A549 (cell line): Measurements from ENCODE around the gene ELOVL5. TPM values are rescaled to one million over a fixed set of nuclear protein-coding genes. Genes with fewer than 3 reads are reported as not detected.

ENCODE experiments used
- ATAC-seq, 2 experiments: fragments of 200-7000 bp in 1 of 2; fragments of >200 bp in 1 of 2; cut with Nextera tagmentation in 1 of 2; cut with Tn5 transposase in 1 of 2; 3 replicates each; pipeline versions ENCODE4 v1.8.0 to v1.9.1; 2018 to 2020; ENCODE audit warnings: mild to moderate bottlenecking in 1 of 2, moderate library complexity in 1 of 2
- CTCF ChIA-PET: fragments of 300-600 bp; sonication (Branson Sonifier 250); formaldehyde crosslinking; extraction: SDS; loops from one replicate; lab custom pipeline; 2021; ENCODE audit warnings: antibody characterized with exemption, inconsistent platforms; lab: Yijun Ruan, JAX
- POLR2A ChIA-PET: fragments of 350-600 bp; formaldehyde crosslinking; extraction: SDS; loops from one replicate; lab custom pipeline; 2021; ENCODE audit warnings: antibody characterized with exemption, inconsistent platforms; lab: Yijun Ruan, JAX
- DNase-seq, 2 experiments: peaks; one replicate each; pipeline versions ENCODE4 v3.0.0 to v3.0.0-alpha.2; 2011 to 2016; ENCODE audit warnings: low read depth in 1 of 2, low spot score in 1 of 2
- FAIRE-seq: peaks from 2 replicates; lab custom pipeline; 2011; peaks lifted over from hg19 to GRCh38; lab: Jason Lieb, UNC
- H3K27ac ChIP-seq, 2 experiments: fragments of >200 bp; sonication (Bioruptor Twin); formaldehyde crosslinking; 3 replicates each; pipeline ENCODE4 v1.5.1; 2016 to 2017
- H3K4me1 ChIP-seq: fragments of >200 bp; sonication (Bioruptor Twin); formaldehyde crosslinking; 3 replicates; pipeline ENCODE4 v1.6.1; 2016
- H3K4me2 ChIP-seq: fragments of >200 bp; sonication (Bioruptor Twin); formaldehyde crosslinking; 3 replicates; pipeline ENCODE4 v1.6.1; 2016
- H3K4me3 ChIP-seq: fragments of >200 bp; sonication (Bioruptor Twin); formaldehyde crosslinking; 3 replicates; pipeline ENCODE4 v1.5.1; 2016
- H3K9me3 ChIP-seq: fragments of >200 bp; sonication (Bioruptor Twin); formaldehyde crosslinking; 3 replicates; pipeline ENCODE4 v1.6.1; 2016
- EHF ChIP-seq: fragments of 250-450 bp; sonication (Bioruptor Pico); IDR thresholded peaks from 2 replicates; pipeline ENCODE4 v1.5.0; 2020; ENCODE audit warnings: mild to moderate bottlenecking
- EHMT2 ChIP-seq: fragments of 200-600 bp; sonication (generic); IDR thresholded peaks from 2 replicates; pipeline ENCODE4 v1.6.1; 2016; ENCODE audit warnings: antibody characterized with exemption, low read depth, mild to moderate bottlenecking, moderate library complexity
- FOSL2 ChIP-seq, 2 experiments: fragments of 450-650 bp in 1 of 2; fragments of >200 bp in 1 of 2; sonication (Bioruptor Twin) in 1 of 2; formaldehyde crosslinking; IDR thresholded peaks; 2 replicates each; pipeline versions ENCODE4 v1.5.0 to v1.6.1; 2016 to 2020; ENCODE audit warnings: mild to moderate bottlenecking in 1 of 2, moderate library complexity in 1 of 2
- FOXS1 ChIP-seq: fragments of 250-450 bp; sonication (Bioruptor Pico); IDR thresholded peaks from 2 replicates; pipeline ENCODE4 v1.5.0; 2020; ENCODE audit warnings: mild to moderate bottlenecking, moderate library complexity
- HDAC2 ChIP-seq: fragments of 200-600 bp; sonication (generic); IDR thresholded peaks from 2 replicates; pipeline ENCODE4 v1.6.1; 2016
- HOXB5 ChIP-seq: fragments of 250-450 bp; sonication (Bioruptor Pico); IDR thresholded peaks from 2 replicates; pipeline ENCODE4 v1.5.0; 2020; ENCODE audit warnings: mild to moderate bottlenecking, moderate library complexity
- KDM1A ChIP-seq: fragments of 200-600 bp; sonication (generic); IDR thresholded peaks from 2 replicates; pipeline ENCODE4 v1.6.1; 2016; ENCODE audit warnings: low read depth, mild to moderate bottlenecking
- MYC ChIP-seq: IDR thresholded peaks from 2 replicates; pipeline ENCODE4 v1.6.1; 2012; ENCODE audit warnings: mild to moderate bottlenecking, inconsistent platforms, low read length, improper control_type of control experiment, borderline replicate concordance
- NFE2L2 ChIP-seq: fragments of 150-350 bp; conservative IDR thresholded peaks from 2 replicates; pipeline ENCODE4 v1.6.1; 2014; ENCODE audit warnings: low read length
- NPAS2 ChIP-seq: fragments of 250-450 bp; sonication (Bioruptor Pico); IDR thresholded peaks from 2 replicates; pipeline ENCODE4 v1.8.0; 2022; ENCODE audit warnings: mild to moderate bottlenecking, moderate library complexity, borderline replicate concordance
- PHF8 ChIP-seq: fragments of 200-600 bp; sonication (generic); IDR thresholded peaks from 2 replicates; pipeline ENCODE4 v1.6.1; 2016; ENCODE audit warnings: low read depth, mild to moderate bottlenecking, antibody characterized with exemption, moderate library complexity, borderline replicate concordance
- POLR2A ChIP-seq: IDR thresholded peaks from 2 replicates; pipeline ENCODE4 v1.6.1; 2012; ENCODE audit warnings: mild to moderate bottlenecking, low read length
- RAD21 ChIP-seq, 2 experiments: fragments of >200 bp in 1 of 2; sonication (Bioruptor Twin) in 1 of 2; formaldehyde crosslinking in 1 of 2; IDR thresholded peaks in 1 of 2; conservative IDR thresholded peaks in 1 of 2; 2 replicates in 1 of 2; 3 replicates in 1 of 2; pipeline ENCODE4 v1.6.1; 2012 to 2018; ENCODE audit warnings: inconsistent platforms in 1 of 2
- RARB ChIP-seq: fragments of 250-450 bp; sonication (Bioruptor Pico); IDR thresholded peaks from 2 replicates; pipeline ENCODE4 v1.8.0; 2021; ENCODE audit warnings: mild to moderate bottlenecking, moderate library complexity
- RCOR1 ChIP-seq: fragments of 150-350 bp; IDR thresholded peaks from 2 replicates; pipeline ENCODE4 v1.6.1; 2014; ENCODE audit warnings: antibody characterized with exemption, low read length, low read depth
- RNF2 ChIP-seq: fragments of 200-600 bp; sonication (generic); IDR thresholded peaks from 2 replicates; pipeline ENCODE4 v1.6.1; 2016; ENCODE audit warnings: low read depth, mild to moderate bottlenecking, antibody characterized with exemption, moderate library complexity, borderline replicate concordance
- SREBF2 ChIP-seq: fragments of 450-650 bp; IDR thresholded peaks from 2 replicates; pipeline ENCODE4 v1.6.1; 2014; ENCODE audit warnings: mild to moderate bottlenecking, moderate library complexity
- TFCP2L1 ChIP-seq: fragments of 250-450 bp; sonication (Bioruptor Pico); IDR thresholded peaks from 2 replicates; pipeline ENCODE4 v1.5.0; 2021; ENCODE audit warnings: mild to moderate bottlenecking
- TP53 ChIP-seq: fragments of 250-450 bp; sonication (Bioruptor Pico); IDR thresholded peaks from 2 replicates; pipeline ENCODE4 v1.5.0; 2021; ENCODE audit warnings: mild to moderate bottlenecking, moderate library complexity
- ZC3H11A ChIP-seq: fragments of 450-650 bp; IDR thresholded peaks from 2 replicates; pipeline ENCODE4 v1.6.1; 2014; ENCODE audit warnings: antibody characterized with exemption, mild to moderate bottlenecking
- ZFP36 ChIP-seq: fragments of 450-650 bp; IDR thresholded peaks from 2 replicates; pipeline ENCODE4 v1.6.1; 2014; ENCODE audit warnings: borderline replicate concordance; ENCODE audit not compliant: partially characterized antibody
- ZNF302 ChIP-seq: fragments of 250-450 bp; sonication (Bioruptor Pico); IDR thresholded peaks from 2 replicates; pipeline ENCODE4 v1.9.0; 2021; ENCODE audit warnings: inconsistent platforms, mild to moderate bottlenecking, moderate library complexity
- ZSCAN20 ChIP-seq: fragments of 250-450 bp; sonication (Bioruptor Pico); IDR thresholded peaks from 2 replicates; pipeline ENCODE4 v1.8.0; 2022; ENCODE audit warnings: mild to moderate bottlenecking, moderate library complexity
- WGBS: methylation state at CpG from one replicate; pipeline ENCODE4 v1.1.6; 2017; ENCODE audit errors: missing lambda C conversion rate; 5-methylcytosine and 5-hydroxymethylcytosine counted together
- polyA plus RNA-seq, 4 experiments: library from polyadenylated mRNA; depleted of rRNA in 3 of 4; stranded (reverse); fragments of >200 nt; fragmentation: RNase III in 1 of 4; extraction: RNeasy Plus Mini Kit Qiagen cat#74134 plus additional on column Dnase treatment in 1 of 4; gene quantifications; 2 replicates in 3 of 4; 3 replicates in 1 of 4; pipeline ENCODE4 v1.2.3, GENCODE V29; 2011 to 2017
- TF ChIP-seq, protein P1 (sequence below): fragments of >200 bp; sonication (Bioruptor Twin); formaldehyde crosslinking; IDR thresholded peaks from 3 replicates; pipeline ENCODE4 v1.5.1; 2016
- TF ChIP-seq, protein P2 (sequence below): fragments of 250-450 bp; sonication (Bioruptor Pico); IDR thresholded peaks from 2 replicates; pipeline ENCODE4 v1.5.0; 2021; ENCODE audit warnings: mild to moderate bottlenecking, moderate library complexity, borderline replicate concordance
- TF ChIP-seq, protein P3 (sequence below): IDR thresholded peaks from 2 replicates; pipeline ENCODE4 v1.6.1; 2012
- TF ChIP-seq, protein P4 (sequence below): fragments of 250-450 bp; sonication (Bioruptor Pico); IDR thresholded peaks from 2 replicates; pipeline ENCODE4 v1.5.0; 2020; ENCODE audit warnings: low read depth, mild to moderate bottlenecking, moderate library complexity

The ELOVL5 gene
- polyA plus RNA-seq, 2 of the 4 experiments (the other 2 are of a cell fraction): 90.9 to 95.4 TPM

DNA sequence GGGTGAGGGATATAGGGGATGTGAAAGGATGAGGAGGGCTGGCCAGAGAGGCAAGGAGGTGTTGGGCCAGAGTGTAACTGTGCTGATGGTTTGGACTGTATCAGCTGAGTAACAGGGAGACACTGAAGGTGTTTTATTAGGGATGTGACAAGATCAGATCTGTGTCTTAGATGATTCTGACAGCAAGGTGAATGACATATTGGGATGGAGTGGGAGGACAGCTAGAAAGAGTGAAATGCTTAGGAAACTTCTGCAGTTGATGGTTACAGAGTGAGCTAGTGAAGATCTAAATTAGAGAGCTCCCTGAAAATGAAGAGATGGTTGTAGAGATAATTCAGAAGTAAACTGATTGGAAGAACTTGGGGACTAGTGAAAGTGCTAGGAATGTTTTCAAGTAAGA lies 47.2 kb upstream of the ELOVL5 start:
- no peak overlapping the region for H3K4me2 ChIP-seq
- peaks cover 13% of the 10 kb centered on the region; the same call in 2 of the 3 replicates for H3K4me1 ChIP-seq
- no peak overlapping the region for H3K4me3 ChIP-seq
- no peak for DNase-seq
- H3K9me3 ChIP-seq: no peaks in the 10 kb centered on the region
- no peak for FAIRE-seq
- ChIA-PET CTCF (no interaction called here), POLR2A (no interaction called here)
- no peak overlapping the region for H3K27ac ChIP-seq
- TF ChIP-seq NFE2L2 (no peak), RNF2 (no peak), ZFP36 (no peak), NPAS2 (CRISPR knock-in tag) (no peak), RARB (CRISPR knock-in tag) (no peak), TP53 (CRISPR knock-in tag) (no peak), FOXS1 (CRISPR knock-in tag) (no peak), FOSL2 (IDR thresholded peaks at IDR 0.05) (no peak), FOSL2 (CRISPR knock-in tag; IDR thresholded peaks at IDR 0.05) (no peak), MYC (no peak), POLR2A (no peak), EHMT2 (no peak), ZNF302 (CRISPR knock-in tag) (no peak), ZSCAN20 (CRISPR knock-in tag) (no peak), EHF (CRISPR knock-in tag) (no peak), RCOR1 (no peak), RAD21 (conservative IDR thresholded peaks at IDR 0.05 in 1 of 2, IDR thresholded peaks at IDR 0.05 in 1 of 2) (no peak)
- TF ChIP-seq, protein P1, sequence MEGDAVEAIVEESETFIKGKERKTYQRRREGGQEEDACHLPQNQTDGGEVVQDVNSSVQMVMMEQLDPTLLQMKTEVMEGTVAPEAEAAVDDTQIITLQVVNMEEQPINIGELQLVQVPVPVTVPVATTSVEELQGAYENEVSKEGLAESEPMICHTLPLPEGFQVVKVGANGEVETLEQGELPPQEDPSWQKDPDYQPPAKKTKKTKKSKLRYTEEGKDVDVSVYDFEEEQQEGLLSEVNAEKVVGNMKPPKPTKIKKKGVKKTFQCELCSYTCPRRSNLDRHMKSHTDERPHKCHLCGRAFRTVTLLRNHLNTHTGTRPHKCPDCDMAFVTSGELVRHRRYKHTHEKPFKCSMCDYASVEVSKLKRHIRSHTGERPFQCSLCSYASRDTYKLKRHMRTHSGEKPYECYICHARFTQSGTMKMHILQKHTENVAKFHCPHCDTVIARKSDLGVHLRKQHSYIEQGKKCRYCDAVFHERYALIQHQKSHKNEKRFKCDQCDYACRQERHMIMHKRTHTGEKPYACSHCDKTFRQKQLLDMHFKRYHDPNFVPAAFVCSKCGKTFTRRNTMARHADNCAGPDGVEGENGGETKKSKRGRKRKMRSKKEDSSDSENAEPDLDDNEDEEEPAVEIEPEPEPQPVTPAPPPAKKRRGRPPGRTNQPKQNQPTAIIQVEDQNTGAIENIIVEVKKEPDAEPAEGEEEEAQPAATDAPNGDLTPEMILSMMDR: no peak
- TF ChIP-seq, protein P2, sequence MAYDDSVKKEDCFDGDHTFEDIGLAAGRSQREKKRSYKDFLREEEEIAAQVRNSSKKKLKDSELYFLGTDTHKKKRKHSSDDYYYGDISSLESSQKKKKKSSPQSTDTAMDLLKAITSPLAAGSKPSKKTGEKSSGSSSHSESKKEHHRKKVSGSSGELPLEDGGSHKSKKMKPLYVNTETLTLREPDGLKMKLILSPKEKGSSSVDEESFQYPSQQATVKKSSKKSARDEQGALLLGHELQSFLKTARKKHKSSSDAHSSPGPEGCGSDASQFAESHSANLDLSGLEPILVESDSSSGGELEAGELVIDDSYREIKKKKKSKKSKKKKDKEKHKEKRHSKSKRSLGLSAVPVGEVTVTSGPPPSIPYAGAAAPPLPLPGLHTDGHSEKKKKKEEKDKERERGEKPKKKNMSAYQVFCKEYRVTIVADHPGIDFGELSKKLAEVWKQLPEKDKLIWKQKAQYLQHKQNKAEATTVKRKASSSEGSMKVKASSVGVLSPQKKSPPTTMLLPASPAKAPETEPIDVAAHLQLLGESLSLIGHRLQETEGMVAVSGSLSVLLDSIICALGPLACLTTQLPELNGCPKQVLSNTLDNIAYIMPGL (CRISPR knock-in tag): no peak
- TF ChIP-seq, protein P3, sequence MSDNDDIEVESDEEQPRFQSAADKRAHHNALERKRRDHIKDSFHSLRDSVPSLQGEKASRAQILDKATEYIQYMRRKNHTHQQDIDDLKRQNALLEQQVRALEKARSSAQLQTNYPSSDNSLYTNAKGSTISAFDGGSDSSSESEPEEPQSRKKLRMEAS: no peak
- TF ChIP-seq, all 56 proteins: peak for 0
- no peak for ATAC-seq

DNA sequence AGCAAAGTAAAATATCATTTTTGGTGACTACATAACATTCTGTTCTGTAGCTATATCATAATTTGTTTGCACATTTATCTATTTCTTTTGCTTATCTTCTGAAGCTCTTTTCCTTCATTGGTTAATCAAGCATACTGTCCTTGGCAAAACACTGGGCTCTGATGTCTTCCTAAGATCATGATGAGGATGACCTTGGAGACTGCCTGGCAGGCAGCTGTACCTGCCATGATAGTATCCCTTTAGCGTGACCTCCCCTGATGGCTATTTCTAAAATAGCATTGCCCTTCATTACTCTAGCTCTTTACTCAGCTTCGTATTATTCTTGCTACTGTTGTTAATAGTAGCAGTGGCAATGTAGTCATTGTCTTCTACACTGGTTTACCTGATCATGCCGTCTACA lies 46.0 kb upstream of the ELOVL5 start:
- FAIRE-seq: no peak
- ATAC-seq: no peak
- Histone ChIP-seq H3K4me3 (no peak overlapping the region), H3K9me3 (no peaks in the 10 kb centered on the region), H3K4me2 (no peak overlapping the region), H3K4me1 (peaks cover 13% of the 10 kb centered on the region; the same call in 2 of the 3 replicates), H3K27ac (no peak overlapping the region)
- ChIA-PET POLR2A (no interaction called here), CTCF (interaction anchor here (1.1 to 1.5 kb wide), 2 partner anchors 15 to 223 kb away, joined by 3 to 4 read pairs; no protein-coding TSS in a partner anchor)
- WGBS: 88% methylated on average over 3 of the region's 3 CpGs
- no peak for DNase-seq
- TF ChIP-seq TFCP2L1 (CRISPR knock-in tag) (no peak), NFE2L2 (no peak), SREBF2 (no peak), HOXB5 (CRISPR knock-in tag) (no peak), KDM1A (no peak), FOXS1 (CRISPR knock-in tag) (no peak), ZNF302 (CRISPR knock-in tag) (no peak), HDAC2 (no peak), NPAS2 (CRISPR knock-in tag) (no peak), PHF8 (no peak), POLR2A (no peak), ZC3H11A (no peak)
- TF ChIP-seq, protein P1: no peak
- TF ChIP-seq, protein P4, sequence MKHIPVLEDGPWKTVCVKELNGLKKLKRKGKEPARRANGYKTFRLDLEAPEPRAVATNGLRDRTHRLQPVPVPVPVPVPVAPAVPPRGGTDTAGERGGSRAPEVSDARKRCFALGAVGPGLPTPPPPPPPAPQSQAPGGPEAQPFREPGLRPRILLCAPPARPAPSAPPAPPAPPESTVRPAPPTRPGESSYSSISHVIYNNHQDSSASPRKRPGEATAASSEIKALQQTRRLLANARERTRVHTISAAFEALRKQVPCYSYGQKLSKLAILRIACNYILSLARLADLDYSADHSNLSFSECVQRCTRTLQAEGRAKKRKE (CRISPR knock-in tag): no peak
